Stimulated activated naive CD8-positive, alpha-beta T cell treated with anti-CD3 and anti-CD28 coated beads, Interleukin-15, Interleukin-2, amounts not matched to agents 100 ng/mL and 50 ng/mL, for 24 hours (primary cell): ENCODE measurements around the gene PTPN5.
A peak's percentile ranks its signal among the peaks of the same experiment; 100 is the strongest.
"Not testable (repeated sequence)": the region's sequence is repeated elsewhere in the genome, so short reads cannot be mapped to it uniquely, and the experiment has no call there.

ENCODE experiments used
- H3K27ac Mint-ChIP-seq: one replicate; pipeline ENCODE4 v1.8.0; 2021; ENCODE audit warnings: mild to moderate bottlenecking, mixed read lengths
- H3K27me3 Mint-ChIP-seq: one replicate; pipeline ENCODE4 v1.8.0; 2021; ENCODE audit warnings: mixed read lengths
- H3K36me3 Mint-ChIP-seq: one replicate; pipeline ENCODE4 v1.8.0; 2021; ENCODE audit warnings: low read depth, mixed read lengths
- H3K4me1 Mint-ChIP-seq: one replicate; pipeline ENCODE4 v1.8.0; 2021; ENCODE audit warnings: low read depth, mixed read lengths
- H3K4me3 Mint-ChIP-seq: one replicate; pipeline ENCODE4 v1.8.0; 2021; ENCODE audit warnings: mild to moderate bottlenecking, mixed read lengths
- H3K9me3 Mint-ChIP-seq: one replicate; pipeline ENCODE4 v1.8.0; 2021; ENCODE audit warnings: mixed read lengths

PTPN5 gene

GRCh38 chr11:18700872-18701271, 90.7 kb downstream of the PTPN5 start:
- H3K4me1 Mint-ChIP-seq, result peaks cover 28% of the 10 kb centered on the region
- no peak overlapping the region for H3K4me3 Mint-ChIP-seq
- peaks cover 5% of the 10 kb centered on the region for H3K36me3 Mint-ChIP-seq
- H3K27ac Mint-ChIP-seq, result no peak overlapping the region
- H3K9me3 Mint-ChIP-seq, result no peaks in the 10 kb centered on the region
- peaks cover 5% of the 10 kb centered on the region for H3K27me3 Mint-ChIP-seq

GRCh38 chr11:18700375-18700774, 91.2 kb downstream of the PTPN5 start:
- Mint-ChIP-seq H3K27me3 (peaks cover 5% of the 10 kb centered on the region), H3K9me3 (no peaks in the 10 kb centered on the region), H3K36me3 (peaks cover 5% of the 10 kb centered on the region), H3K4me3 (peak overlapping the region; percentile 79), H3K27ac (no peak overlapping the region), H3K4me1 (peaks cover 23% of the 10 kb centered on the region)

- peaks cover 5% of the 10 kb centered on the region for H3K36me3 Mint-ChIP-seq
- H3K4me3 Mint-ChIP-seq, result peak overlapping the region; percentile 79
- no peak overlapping the region for H3K27ac Mint-ChIP-seq
- H3K9me3 Mint-ChIP-seq, result no peaks in the 10 kb centered on the region
- H3K4me1 Mint-ChIP-seq, result peaks cover 18% of the 10 kb centered on the region
- peaks cover 5% of the 10 kb centered on the region for H3K27me3 Mint-ChIP-seq
Observed at GRCh38 chr11:18699848-18700261, 91.7 kb downstream of the PTPN5 start.

- Mint-ChIP-seq H3K27ac (no peak overlapping the region), H3K27me3 (peaks cover 5% of the 10 kb centered on the region), H3K4me3 (peak overlapping the region; percentile 79), H3K4me1 (peaks cover 16% of the 10 kb centered on the region), H3K9me3 (no peaks in the 10 kb centered on the region), H3K36me3 (peaks cover 5% of the 10 kb centered on the region)
Observed at GRCh38 chr11:18699269-18699596, 92.4 kb downstream of the PTPN5 start.

- peaks cover 3% of the 10 kb centered on the region for H3K36me3 Mint-ChIP-seq
- H3K27me3 Mint-ChIP-seq, result peaks cover 5% of the 10 kb centered on the region
- peaks cover 16% of the 10 kb centered on the region for H3K4me1 Mint-ChIP-seq
- peak within 1 kb of the TSS; percentile 55 for H3K27ac Mint-ChIP-seq
- H3K9me3 Mint-ChIP-seq, result no peaks in the 10 kb centered on the region
- peak within 1 kb of the TSS; percentile 79 for H3K4me3 Mint-ChIP-seq
Observed at GRCh38 chr11:18698341-18699268, 93.0 kb downstream of the PTPN5 start, which contains the start of gene TMEM86A. Gene TMEM86A, plus strand, starts transcription at chr11:18698779. Its CDS starts 108 bp downstream, at chr11:18698887.

- H3K27ac Mint-ChIP-seq, result no peak overlapping the region
- H3K36me3 Mint-ChIP-seq, result no peaks in the 10 kb centered on the region
- peak overlapping the region; percentile 78 for H3K4me3 Mint-ChIP-seq
- no peaks in the 10 kb centered on the region for H3K9me3 Mint-ChIP-seq
- peaks cover 5% of the 10 kb centered on the region for H3K27me3 Mint-ChIP-seq
- peaks cover 16% of the 10 kb centered on the region for H3K4me1 Mint-ChIP-seq
Observed at GRCh38 chr11:18697576-18697975, 94.0 kb downstream of the PTPN5 start.

GRCh38 chr11:18696638-18697225, 94.9 kb downstream of the PTPN5 start:
- Mint-ChIP-seq H3K27me3 (peaks cover 5% of the 10 kb centered on the region), H3K27ac (no peak overlapping the region), H3K9me3 (no peaks in the 10 kb centered on the region), H3K36me3 (no peaks in the 10 kb centered on the region), H3K4me1 (peaks cover 16% of the 10 kb centered on the region), H3K4me3 (no peak overlapping the region)

GRCh38 chr11:18692941-18693760, 98.4 kb downstream of the PTPN5 start:
- no peak overlapping the region for H3K27ac Mint-ChIP-seq
- no peak overlapping the region for H3K4me3 Mint-ChIP-seq
- no peaks in the 10 kb centered on the region for H3K9me3 Mint-ChIP-seq
- no peaks in the 10 kb centered on the region for H3K27me3 Mint-ChIP-seq
- H3K4me1 Mint-ChIP-seq, result peaks cover 2% of the 10 kb centered on the region
- no peaks in the 10 kb centered on the region for H3K36me3 Mint-ChIP-seq

GRCh38 chr11:18691467-18692140, 100.0 kb downstream of the PTPN5 start:
- H3K9me3 Mint-ChIP-seq, H3K27ac Mint-ChIP-seq, H3K27me3 Mint-ChIP-seq, H3K4me3 Mint-ChIP-seq, H3K4me1 Mint-ChIP-seq, H3K36me3 Mint-ChIP-seq: not testable (repeated sequence)

- no peak overlapping the region for H3K4me3 Mint-ChIP-seq
- H3K27ac Mint-ChIP-seq, result no peak overlapping the region
- no peaks in the 10 kb centered on the region for H3K27me3 Mint-ChIP-seq
- H3K36me3 Mint-ChIP-seq, result no peaks in the 10 kb centered on the region
- H3K4me1 Mint-ChIP-seq, result no peaks in the 10 kb centered on the region
- H3K9me3 Mint-ChIP-seq, result no peaks in the 10 kb centered on the region
Observed at GRCh38 chr11:18684267-18684666, 107.3 kb downstream of the PTPN5 start.

- Mint-ChIP-seq H3K36me3 (no peaks in the 10 kb centered on the region), H3K4me1 (peaks cover 3% of the 10 kb centered on the region), H3K4me3 (no peak overlapping the region), H3K9me3 (no peaks in the 10 kb centered on the region), H3K27me3 (no peaks in the 10 kb centered on the region), H3K27ac (no peak overlapping the region)
Observed at GRCh38 chr11:18682466-18682865, 109.1 kb downstream of the PTPN5 start.

- not testable (repeated sequence) for H3K27ac Mint-ChIP-seq, H3K4me3 Mint-ChIP-seq, H3K36me3 Mint-ChIP-seq, H3K4me1 Mint-ChIP-seq, H3K9me3 Mint-ChIP-seq, H3K27me3 Mint-ChIP-seq
Observed at GRCh38 chr11:18681949-18682348, 109.6 kb downstream of the PTPN5 start.
